GM12878 (cell line): ENCODE data around the gene FAM81B. TPM values are rescaled to one million over a fixed set of nuclear protein-coding genes. Genes with fewer than 3 reads are reported as not detected.

Experiments
- ATAC-seq: fragments of 200-7000 bp; cut with Tn5 transposase; 3 replicates; pipeline ENCODE4 v1.9.1; 2020; ENCODE audit warnings: mild to moderate bottlenecking, moderate library complexity
- BruUV-seq: library from RNA; stranded (reverse); fragments of 400-500 nt; replicated peaks from 2 replicates; lab custom pipeline; 2021; lab: Mats Ljungman, UMichigan
- CTCF ChIA-PET: fragments of 300-600 bp; sonication (Branson Sonifier 250); formaldehyde crosslinking; extraction: SDS; loops from one replicate; lab custom pipeline; 2021; ENCODE audit warnings: inconsistent platforms; lab: Yijun Ruan, JAX
- POLR2A ChIA-PET: fragments of 350-600 bp; formaldehyde crosslinking; extraction: SDS; loops from one replicate; lab custom pipeline; 2021; ENCODE audit warnings: inconsistent platforms; lab: Charles Lee
- RAD21 ChIA-PET: fragments of 300-600 bp; sonication (Branson Sonifier 250); formaldehyde crosslinking; loops from one replicate; lab custom pipeline; 2023; ENCODE audit warnings: antibody characterized with exemption; ENCODE audit not compliant: unreplicated experiment; lab: Charles Lee
- SMC1A ChIA-PET: fragments of 300-600 bp; sonication (Branson Sonifier 250); formaldehyde crosslinking; loops from one replicate; lab custom pipeline; 2023; ENCODE audit not compliant: unreplicated experiment, uncharacterized antibody; lab: Charles Lee
- DNase-seq: peaks from one replicate; pipeline ENCODE4 v3.0.0-alpha.2; 2011; ENCODE audit warnings: low read depth, low spot score
- FAIRE-seq: peaks from 3 replicates; lab custom pipeline; 2011; peaks lifted over from hg19 to GRCh38; lab: Jason Lieb, UNC
- H2AFZ ChIP-seq: 2 replicates; pipeline ENCODE4 v1.6.0; 2011; ENCODE audit warnings: low read depth, low read length, control low read depth; ENCODE audit not compliant: control insufficient read depth
- H3K27ac ChIP-seq: 2 replicates; pipeline ENCODE4 v1.5.1; 2011; ENCODE audit warnings: control low read depth; ENCODE audit not compliant: control insufficient read depth, insufficient read depth
- H3K27me3 ChIP-seq, 2 experiments: replicated peaks in 1 of 2; 2 replicates each; pipeline versions ENCODE4 v1.6.0 to v1.6.1; 2011; ENCODE audit warnings: low read length in 1 of 2; ENCODE audit not compliant: control insufficient read depth in 2 of 2, insufficient read depth in 2 of 2
- H3K36me3 ChIP-seq, 2 experiments: 2 replicates each; pipeline ENCODE4 v1.5.1; 2011; ENCODE audit warnings: low read length in 1 of 2; ENCODE audit not compliant: control insufficient read depth in 2 of 2, insufficient read depth in 2 of 2
- H3K4me1 ChIP-seq: 2 replicates; pipeline ENCODE4 v1.6.1; 2011; ENCODE audit warnings: mild to moderate bottlenecking, low read length, moderate library complexity, mixed read lengths; ENCODE audit not compliant: control insufficient read depth, insufficient read depth
- H3K4me2 ChIP-seq: 2 replicates; pipeline ENCODE4 v1.6.0; 2011; ENCODE audit warnings: control low read depth; ENCODE audit not compliant: control insufficient read depth, insufficient read depth
- H3K4me3 ChIP-seq: fragments of 200-600 bp; sonication (generic); 2 replicates; pipeline ENCODE4 v1.5.1; 2016
- H3K79me2 ChIP-seq: 2 replicates; pipeline ENCODE4 v1.6.0; 2011; ENCODE audit warnings: low read length; ENCODE audit not compliant: control insufficient read depth, insufficient read depth
- H3K9ac ChIP-seq: 2 replicates; pipeline ENCODE4 v1.8.0; 2011; ENCODE audit warnings: low read length, control low read depth, mixed read lengths; ENCODE audit not compliant: control insufficient read depth, insufficient read depth
- H3K9me3 ChIP-seq: replicated peaks from 3 replicates; pipeline ENCODE4 v1.5.1; 2011; ENCODE audit warnings: mild to moderate bottlenecking, low read length; ENCODE audit not compliant: control insufficient read depth, insufficient read depth
- H4K20me1 ChIP-seq: 2 replicates; pipeline ENCODE4 v1.6.0; 2011; ENCODE audit not compliant: control insufficient read depth, insufficient read depth
- BCL11A ChIP-seq: IDR thresholded peaks from 2 replicates; pipeline ENCODE4 v1.6.1; 2011; ENCODE audit warnings: low read depth, low read length
- FOXM1 ChIP-seq: IDR thresholded peaks from 2 replicates; pipeline ENCODE4 v1.6.1; 2012; ENCODE audit warnings: low read depth, mild to moderate bottlenecking, inconsistent platforms, low read length, moderate library complexity
- HDGF ChIP-seq: fragments of 450-650 bp; IDR thresholded peaks from 2 replicates; pipeline ENCODE4 v1.6.1; 2016; ENCODE audit warnings: antibody characterized with exemption
- IRF5 ChIP-seq: fragments of 450-650 bp; IDR thresholded peaks from 2 replicates; pipeline ENCODE4 v1.6.1; 2017; ENCODE audit warnings: borderline replicate concordance
- KDM1A ChIP-seq: fragments of 200-600 bp; sonication (generic); IDR thresholded peaks from 2 replicates; pipeline ENCODE4 v1.6.1; 2016; ENCODE audit warnings: borderline replicate concordance
- KLF5 ChIP-seq: fragments of 450-650 bp; IDR thresholded peaks from 2 replicates; pipeline ENCODE4 v1.6.1; 2014; ENCODE audit warnings: mild to moderate bottlenecking; ENCODE audit not compliant: partially characterized antibody
- MYB ChIP-seq: fragments of 150-350 bp; IDR thresholded peaks from 2 replicates; pipeline ENCODE4 v1.6.1; 2014; ENCODE audit warnings: mild to moderate bottlenecking, low read depth, low read length, borderline replicate concordance
- NBN ChIP-seq: fragments of 450-650 bp; IDR thresholded peaks from 2 replicates; pipeline ENCODE4 v1.6.1; 2016
- PAX8 ChIP-seq: fragments of 450-650 bp; IDR thresholded peaks from 2 replicates; pipeline ENCODE4 v1.6.1; 2017; ENCODE audit warnings: mild to moderate bottlenecking, moderate library complexity
- RELA ChIP-seq: fragments of 450-650 bp; IDR thresholded peaks from 2 replicates; pipeline ENCODE4 v1.8.0; 2014; ENCODE audit warnings: borderline replicate concordance; ENCODE audit not compliant: partially characterized antibody
- SMAD1 ChIP-seq: fragments of 450-650 bp; IDR thresholded peaks from 2 replicates; pipeline ENCODE4 v1.6.1; 2018; ENCODE audit warnings: mild to moderate bottlenecking, low read depth; ENCODE audit not compliant: partially characterized antibody
- TBL1XR1 ChIP-seq: IDR thresholded peaks from 2 replicates; pipeline ENCODE4 v1.6.1; 2012; ENCODE audit warnings: low read depth, low read length, improper control_type of control experiment
- ZSCAN29 ChIP-seq: fragments of 450-650 bp; IDR thresholded peaks from 2 replicates; pipeline ENCODE4 v1.6.1; 2017; ENCODE audit warnings: mild to moderate bottlenecking, moderate library complexity
- WGBS: methylation state at CpG from one replicate; pipeline ENCODE4 v1.1.6; 2016; ENCODE audit warnings: low lambda C conversion rate; ENCODE audit not compliant: insufficient replicate concordance, insufficient coverage; ENCODE audit errors: missing lambda C conversion rate; 5-methylcytosine and 5-hydroxymethylcytosine counted together
- in situ Hi-C: fragments of 300-500 bp; cut with MboI; formaldehyde crosslinking; loops from 9 replicates; pipeline ENCODE4 v1.14.3; 2018; ENCODE audit warnings: mixed read lengths
- intact Hi-C: fragments of 100-400 bp; cut with micrococcal nuclease; formaldehyde crosslinking; loops from one replicate; pipeline ENCODE4 v1.14.2; 2022; ENCODE audit not compliant: unreplicated experiment
- polyA plus RNA-seq, 11 experiments: library from polyadenylated mRNA; depleted of rRNA in 4 of 11; unstranded in 6 of 11; stranded (reverse) in 5 of 11; fragments of >200 nt; fragmentation: Nextera tagmentation in 4 of 11; fragmentation: Illumina TruSeq in 1 of 11; extraction: Ambion mirVana in 4 of 11; extraction: Trizol in 1 of 11; gene quantifications; 1 replicate in 1 of 11; 2 replicates in 10 of 11; pipeline versions ENCODE4 v1.2.1 to v1.2.3, GENCODE V29; 2011 to 2016; ENCODE audit warnings: inconsistent platforms in 2 of 11, missing spikeins in 2 of 11, low read depth in 1 of 11
- total RNA-seq, 4 experiments: library from RNA; depleted of rRNA in 3 of 4; stranded (reverse); fragments of >200 nt in 3 of 4; fragmentation: Illumina TruSeq in 1 of 4; extraction: Trizol in 1 of 4; gene quantifications; 2 replicates each; pipeline versions ENCODE4 v1.2.1 to v1.2.3, GENCODE V29; 2013 to 2021
- TF ChIP-seq, protein P1 (sequence below): fragments of 450-650 bp; IDR thresholded peaks from 2 replicates; pipeline ENCODE4 v1.6.1; 2018; ENCODE audit warnings: mild to moderate bottlenecking, low read depth, moderate library complexity; ENCODE audit not compliant: partially characterized antibody

The FAM81B gene
- total and polyA plus RNA-seq, 10 of the 15 experiments (the other 5 are each of a cell fraction or from before 2014, with no cell fraction given) = not detected

- FAIRE-seq = no peak
- Histone ChIP-seq H3K9me3 (no peaks in the 10 kb centered on the region), H3K4me1 (no peaks in the 10 kb centered on the region), H3K36me3 (no peaks in the 10 kb centered on the region), H3K27me3 (no peaks in the 10 kb centered on the region; a peak in 2 of 4 replicates), H2AFZ (no peak overlapping the region), H3K4me3 (no peak overlapping the region), H3K9ac (no peak overlapping the region), H3K79me2 (no peaks in the 10 kb centered on the region), H3K27ac (no peak overlapping the region), H4K20me1 (no peaks in the 10 kb centered on the region), H3K4me2 (no peak overlapping the region)
- ATAC-seq = no peak
- WGBS = 43% methylated on average over 10 of the region's 10 CpGs
- DNase-seq = no peak
- intact Hi-C loops = no loop called here
- ChIA-PET POLR2A (no interaction called here), CTCF (no interaction called here), RAD21 (no interaction called here), SMC1A (no interaction called here)
- no TSS peak for BruUV-seq
- in situ Hi-C loops = no loop called here
- no peak for TF ChIP-seq MYB
- TF ChIP-seq NBN = no peak
- TF ChIP-seq BCL11A = no peak
- no peak for TF ChIP-seq FOXM1
- no peak for TF ChIP-seq HDGF
- TF ChIP-seq TBL1XR1 = no peak
- no peak for TF ChIP-seq IRF5
- no peak for TF ChIP-seq RELA
- TF ChIP-seq KLF5 = no peak
- no peak for TF ChIP-seq KDM1A
- no peak for TF ChIP-seq PAX8
- no peak for TF ChIP-seq ZSCAN29
- TF ChIP-seq, protein P1, sequence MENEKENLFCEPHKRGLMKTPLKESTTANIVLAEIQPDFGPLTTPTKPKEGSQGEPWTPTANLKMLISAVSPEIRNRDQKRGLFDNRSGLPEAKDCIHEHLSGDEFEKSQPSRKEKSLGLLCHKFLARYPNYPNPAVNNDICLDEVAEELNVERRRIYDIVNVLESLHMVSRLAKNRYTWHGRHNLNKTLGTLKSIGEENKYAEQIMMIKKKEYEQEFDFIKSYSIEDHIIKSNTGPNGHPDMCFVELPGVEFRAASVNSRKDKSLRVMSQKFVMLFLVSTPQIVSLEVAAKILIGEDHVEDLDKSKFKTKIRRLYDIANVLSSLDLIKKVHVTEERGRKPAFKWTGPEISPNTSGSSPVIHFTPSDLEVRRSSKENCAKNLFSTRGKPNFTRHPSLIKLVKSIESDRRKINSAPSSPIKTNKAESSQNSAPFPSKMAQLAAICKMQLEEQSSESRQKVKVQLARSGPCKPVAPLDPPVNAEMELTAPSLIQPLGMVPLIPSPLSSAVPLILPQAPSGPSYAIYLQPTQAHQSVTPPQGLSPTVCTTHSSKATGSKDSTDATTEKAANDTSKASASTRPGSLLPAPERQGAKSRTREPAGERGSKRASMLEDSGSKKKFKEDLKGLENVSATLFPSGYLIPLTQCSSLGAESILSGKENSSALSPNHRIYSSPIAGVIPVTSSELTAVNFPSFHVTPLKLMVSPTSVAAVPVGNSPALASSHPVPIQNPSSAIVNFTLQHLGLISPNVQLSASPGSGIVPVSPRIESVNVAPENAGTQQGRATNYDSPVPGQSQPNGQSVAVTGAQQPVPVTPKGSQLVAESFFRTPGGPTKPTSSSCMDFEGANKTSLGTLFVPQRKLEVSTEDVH = no peak
- no peak for TF ChIP-seq SMAD1
Observed at GRCh38 chr5:95440825-95441224, 49.7 kb downstream of the FAM81B start.
